Measurements from ENCODE around the gene SCAP. TPM values are rescaled to one million over a fixed set of nuclear protein-coding genes. Genes with fewer than 3 reads are reported as not detected.
"Not testable (repeated sequence)": the region's sequence is repeated elsewhere in the genome, so short reads cannot be mapped to it uniquely, and the experiment has no call there.

SCAP gene
- total and polyA plus RNA-seq, 9 donors = 52.4 to 192 (median 80.9) TPM

- intact Hi-C loops (cut with DNase I) = loop anchor here (5.0 to 10.0 kb wide), 3 partner anchors 36 to 54 kb away; partner anchors contain the start of gene ELP6 (in 1 of the 4)
- Histone ChIP-seq H3K4me1 (ENCODE audit: insufficient read depth) (peaks cover 12% of the 10 kb centered on the region), H3K4me3 (peak overlapping the region; percentile 66), H3K27ac (peak overlapping the region in 1 of 2 donors; percentile 70), H3K36me3 (no peaks in the 10 kb centered on the region), H3K9me3 (no peaks in the 10 kb centered on the region), H3K27me3 (no peaks in the 10 kb centered on the region)
- peak in 1 of 5 donors; percentile 36 for DNase-seq
- no peak for TF ChIP-seq POLR2A (IDR thresholded peaks at IDR 0.05)
- WGBS, 3 donors = 83% methylated on average over 11 of the region's 11 CpGs
Observed at GRCh38 chr3:47476644-47477199, 981 bp upstream of the SCAP start.

- Histone ChIP-seq H3K9me3 (no peaks in the 10 kb centered on the region), H3K4me1 (ENCODE audit: insufficient read depth) (peaks cover 12% of the 10 kb centered on the region), H3K27ac (peak overlapping the region in 1 of 2 donors; percentile 70), H3K4me3 (peak overlapping the region; percentile 66), H3K27me3 (no peaks in the 10 kb centered on the region), H3K36me3 (no peaks in the 10 kb centered on the region)
- no peak for DNase-seq
- intact Hi-C loops (cut with DNase I) = loop anchor here (5.0 to 10.0 kb wide), 3 partner anchors 36 to 54 kb away; partner anchors contain the start of gene ELP6 (in 1 of the 4)
- TF ChIP-seq EP300 (IDR thresholded peaks at IDR 0.05) (no peak), POLR2A (IDR thresholded peaks at IDR 0.05) (no peak), CTCF (IDR thresholded peaks at IDR 0.05) (no peak)
- WGBS, 3 donors = 41 to 60% (median 44%) methylated on average over 5 of the region's 5 CpGs
Observed at GRCh38 chr3:47476330-47476626, 537 bp upstream of the SCAP start.

- TF ChIP-seq CTCF (IDR thresholded peaks at IDR 0.05) (no peak), EP300 (IDR thresholded peaks at IDR 0.05) (no peak), POLR2A (IDR thresholded peaks at IDR 0.05) (no peak)
- Histone ChIP-seq H3K9me3 (no peaks in the 10 kb centered on the region), H3K4me1 (ENCODE audit: insufficient read depth) (peaks cover 12% of the 10 kb centered on the region), H3K27me3 (no peaks in the 10 kb centered on the region), H3K27ac (peak overlapping the region in 1 of 2 donors; percentile 70), H3K4me3 (peak overlapping the region; percentile 66), H3K36me3 (no peaks in the 10 kb centered on the region)
- DNase-seq = no peak
- intact Hi-C loops (cut with DNase I) = loop anchor here (2.0 to 10.0 kb wide), 4 partner anchors 37 to 54 kb away; partner anchors contain the start of gene ELP6 (in 1 of the 4)
- 0 to 1% (median 1%) methylated on average over 24 of the region's 24 CpGs for WGBS, 3 donors
Observed at GRCh38 chr3:47475029-47475569, 642 bp downstream of the SCAP start.

GRCh38 chr3:47473391-47473790 is 2.4 kb downstream of the SCAP start:
- peaks cover 11% of the 10 kb centered on the region for H3K4me1 ChIP-seq (ENCODE audit: insufficient read depth)
- no peak for TF ChIP-seq POLR2A (IDR thresholded peaks at IDR 0.05)
- TF ChIP-seq EP300 (IDR thresholded peaks at IDR 0.05) = no peak
- no peak for TF ChIP-seq CTCF (IDR thresholded peaks at IDR 0.05)
- H3K27ac ChIP-seq = no peak overlapping the region
- DNase-seq = no peak
- no peaks in the 10 kb centered on the region for H3K27me3 ChIP-seq
- 51 to 62% (median 58%) methylated on average over 3 of the region's 3 CpGs for WGBS, 3 donors
- H3K4me3 ChIP-seq = no peak overlapping the region
- intact Hi-C loops (cut with DNase I) = loop anchor here in 2 of 4 donors (5.0 to 10.0 kb wide), 2 partner anchors 36 to 49 kb away; no protein-coding TSS in a partner anchor
- H3K9me3 ChIP-seq = no peaks in the 10 kb centered on the region
- no peaks in the 10 kb centered on the region for H3K36me3 ChIP-seq

- intact Hi-C loops (cut with DNase I) = loop anchor here in 2 of 4 donors (5.0 to 10.0 kb wide), 2 partner anchors 32 to 45 kb away; no protein-coding TSS in a partner anchor
- no peaks in the 10 kb centered on the region for H3K36me3 ChIP-seq
- TF ChIP-seq CTCF (IDR thresholded peaks at IDR 0.05) (no peak), POLR2A (IDR thresholded peaks at IDR 0.05) (no peak), EP300 (IDR thresholded peaks at IDR 0.05) (no peak)
- DNase-seq = no peak
- 63 to 80% (median 76%) methylated on average over 3 of the region's 3 CpGs for WGBS, 3 donors
- H3K9me3 ChIP-seq = no peaks in the 10 kb centered on the region
- H3K27me3 ChIP-seq = no peaks in the 10 kb centered on the region
- H3K4me3 ChIP-seq = no peak overlapping the region
- H3K27ac ChIP-seq = no peak overlapping the region
- H3K4me1 ChIP-seq (ENCODE audit: insufficient read depth) = peaks cover 6% of the 10 kb centered on the region
Observed at GRCh38 chr3:47469616-47470015, 6.1 kb downstream of the SCAP start.

GRCh38 chr3:47468315-47468714 is 7.4 kb downstream of the SCAP start:
- H3K4me3 ChIP-seq; intact Hi-C loops (cut with DNase I); H3K9me3 ChIP-seq; H3K36me3 ChIP-seq; DNase-seq; H3K27ac ChIP-seq; H3K27me3 ChIP-seq; H3K4me1 ChIP-seq (ENCODE audit: insufficient read depth): not testable (repeated sequence)
- WGBS, 3 donors = 92 to 98% (median 92%) methylated on average over 1 of the region's 1 CpG

All from ovary (tissue), 9 donors.